Activated naive CD4-positive, alpha-beta T cell treated with anti-CD3 and anti-CD28 coated beads, Interleukin-2, amount 10 ng/mL, durations not matched to agents 7 days and 5 days (primary cell): Measurements from ENCODE around the gene SLC16A12.

Experiments
- CTCF ChIA-PET: fragments of 350-600 bp; sonication (Branson Sonifier 250); formaldehyde crosslinking; loops from one replicate; lab custom pipeline; 2021; ENCODE audit warnings: antibody characterized with exemption; lab: Charles Lee
- DNase-seq: peaks from one replicate; pipeline ENCODE4 v3.0.0-alpha.2; 2020
- H3K27ac Mint-ChIP-seq: one replicate; pipeline ENCODE4 v1.8.0; 2021; ENCODE audit warnings: mild to moderate bottlenecking, moderate library complexity, mixed read lengths
- H3K27me3 Mint-ChIP-seq: one replicate; pipeline ENCODE4 v1.8.0; 2021; ENCODE audit warnings: mild to moderate bottlenecking, mixed read lengths
- H3K36me3 Mint-ChIP-seq: one replicate; pipeline ENCODE4 v1.8.0; 2021; ENCODE audit warnings: mixed read lengths
- H3K4me1 Mint-ChIP-seq: one replicate; pipeline ENCODE4 v1.8.0; 2021; ENCODE audit warnings: mixed read lengths
- H3K4me3 Mint-ChIP-seq: one replicate; pipeline ENCODE4 v1.8.0; 2021; ENCODE audit warnings: mild to moderate bottlenecking, moderate library complexity, mixed read lengths
- H3K9me3 Mint-ChIP-seq: one replicate; pipeline ENCODE4 v1.8.0; 2021; ENCODE audit warnings: mixed read lengths

SLC16A12 gene

GRCh38 chr10:89384474-89385340 lies 150.7 kb downstream of the SLC16A12 start:
- peaks cover 30% of the 10 kb centered on the region for H3K27me3 Mint-ChIP-seq
- H3K4me3 Mint-ChIP-seq: no peak overlapping the region
- H3K36me3 Mint-ChIP-seq: no peaks in the 10 kb centered on the region
- H3K27ac Mint-ChIP-seq: no peak overlapping the region
- DNase-seq: no peak
- CTCF ChIA-PET: no interaction called here
- no peaks in the 10 kb centered on the region for H3K4me1 Mint-ChIP-seq
- H3K9me3 Mint-ChIP-seq: no peaks in the 10 kb centered on the region

- no peaks in the 10 kb centered on the region for H3K36me3 Mint-ChIP-seq
- no peak overlapping the region for H3K27ac Mint-ChIP-seq
- DNase-seq: no peak
- H3K9me3 Mint-ChIP-seq: no peaks in the 10 kb centered on the region
- peaks cover 30% of the 10 kb centered on the region for H3K27me3 Mint-ChIP-seq
- no peak overlapping the region for H3K4me3 Mint-ChIP-seq
- CTCF ChIA-PET: no interaction called here
- H3K4me1 Mint-ChIP-seq: no peaks in the 10 kb centered on the region
These were observed 152.6 kb downstream of the SLC16A12 start for GRCh38 chr10:89382757-89383156.
